ENCODE measurements around the gene SEMA3B. TPM values are rescaled to one million over a fixed set of nuclear protein-coding genes. Genes with fewer than 3 reads are reported as not detected.
A peak's percentile ranks its signal among the peaks of the same experiment; 100 is the strongest.

Gene SEMA3B
- polyA plus RNA-seq, 1 donor (not counting 4 experiments of a cell fraction or from before 2014, with no cell fraction given): 0.58 TPM

- Histone ChIP-seq H2AFZ (ENCODE audit: control insufficient read depth, low read length) (no peak overlapping the region), H3K79me2 (ENCODE audit: control insufficient read depth, insufficient read depth, low read length) (peaks cover 35% of the 10 kb centered on the region), H3K4me2 (ENCODE audit: control insufficient read depth, extremely low read depth, insufficient read depth, low read depth, low read length) (no peak overlapping the region), H3K4me1 (ENCODE audit: control insufficient read depth, extremely low read depth, insufficient read depth, low read length) (peaks cover 26% of the 10 kb centered on the region), H4K20me1 (ENCODE audit: control insufficient read depth, extremely low read depth, insufficient read depth, low read length) (no peaks in the 10 kb centered on the region), H3K9me1 (ENCODE audit: control insufficient read depth, extremely low read depth, insufficient read depth, low read length) (no peaks in the 10 kb centered on the region), H3K9ac (ENCODE audit: control insufficient read depth, extremely low read depth, insufficient read depth, low read length) (no peak overlapping the region), H3K27me3 (ENCODE audit: control insufficient read depth, extremely low read depth, insufficient read depth, low read length) (no peaks in the 10 kb centered on the region), H3K27ac (ENCODE audit: control insufficient read depth, insufficient read depth, low read length) (no peak overlapping the region), H3K4me3 (ENCODE audit: control insufficient read depth in 2 of 3, extremely low read depth in 1 of 3, insufficient read depth in 2 of 3, low read depth in 1 of 3, low read length in 3 of 3) (no peak overlapping the region), H3K9me3 (ENCODE audit: control insufficient read depth, low read depth, low read length) (no peaks in the 10 kb centered on the region), H3K36me3 (ENCODE audit: control insufficient read depth in 2 of 2, extremely low read depth in 1 of 2, insufficient read depth in 2 of 2, low read length in 2 of 2) (peaks cover 14 to 17% of the 10 kb centered on the region in 2 experiments)
- dilution Hi-C loops (cut with MboI; ENCODE audit: extremely low pct_ligation_motif_present, low sequenced_read_pairs): no loop called here
- peak; percentile 75 for FAIRE-seq
- TF ChIP-seq CTCF (optimal IDR thresholded peaks at IDR 0.05 in 1 of 3, IDR thresholded peaks at IDR 0.05 in 1 of 3, conservative IDR thresholded peaks at IDR 0.05 in 1 of 3; ENCODE audit: extremely low read depth in 1 of 3, insufficient read depth in 2 of 3, low read length in 3 of 3): peak in 2 of 3 experiments; percentile 88 to 89
- no peak for TF ChIP-seq EZH2 (IDR thresholded peaks at IDR 0.05; ENCODE audit: low read length)
- no peak for DNase-seq (ENCODE audit: low read depth, low spot score)
These were observed 55.6 kb downstream of the SEMA3B start for GRCh38 chr3:50324351-50325112.

- FAIRE-seq: no peak
- H3K79me2 ChIP-seq (ENCODE audit: control insufficient read depth, insufficient read depth, low read length): peaks cover 29% of the 10 kb centered on the region
- no peak overlapping the region for H3K9ac ChIP-seq (ENCODE audit: control insufficient read depth, extremely low read depth, insufficient read depth, low read length)
- H3K4me2 ChIP-seq (ENCODE audit: control insufficient read depth, extremely low read depth, insufficient read depth, low read depth, low read length): no peak overlapping the region
- peaks cover 13 to 18% of the 10 kb centered on the region in 2 experiments for H3K36me3 ChIP-seq (ENCODE audit: control insufficient read depth in 2 of 2, extremely low read depth in 1 of 2, insufficient read depth in 2 of 2, low read length in 2 of 2)
- dilution Hi-C loops (cut with MboI; ENCODE audit: extremely low pct_ligation_motif_present, low sequenced_read_pairs): no loop called here
- H3K4me1 ChIP-seq (ENCODE audit: control insufficient read depth, extremely low read depth, insufficient read depth, low read length): peaks cover 21% of the 10 kb centered on the region
- no peak overlapping the region for H3K4me3 ChIP-seq (ENCODE audit: control insufficient read depth in 2 of 3, extremely low read depth in 1 of 3, insufficient read depth in 2 of 3, low read depth in 1 of 3, low read length in 3 of 3)
- H3K27me3 ChIP-seq (ENCODE audit: control insufficient read depth, extremely low read depth, insufficient read depth, low read length): no peaks in the 10 kb centered on the region
- H3K9me3 ChIP-seq (ENCODE audit: control insufficient read depth, low read depth, low read length): no peaks in the 10 kb centered on the region
- no peaks in the 10 kb centered on the region for H3K9me1 ChIP-seq (ENCODE audit: control insufficient read depth, extremely low read depth, insufficient read depth, low read length)
- no peak overlapping the region for H3K27ac ChIP-seq (ENCODE audit: control insufficient read depth, insufficient read depth, low read length)
- no peak overlapping the region for H2AFZ ChIP-seq (ENCODE audit: control insufficient read depth, low read length)
- no peaks in the 10 kb centered on the region for H4K20me1 ChIP-seq (ENCODE audit: control insufficient read depth, extremely low read depth, insufficient read depth, low read length)
- TF ChIP-seq EZH2 (IDR thresholded peaks at IDR 0.05; ENCODE audit: low read length) (no peak), CTCF (optimal IDR thresholded peaks at IDR 0.05 in 1 of 3, IDR thresholded peaks at IDR 0.05 in 1 of 3, conservative IDR thresholded peaks at IDR 0.05 in 1 of 3; ENCODE audit: extremely low read depth in 1 of 3, insufficient read depth in 2 of 3, low read length in 3 of 3) (no peak)
- no peak for DNase-seq (ENCODE audit: low read depth, low spot score)
These were observed 56.1 kb downstream of the SEMA3B start for GRCh38 chr3:50325113-50325480.

All from keratinocyte (primary cell).